HG03045 (cell line): ENCODE measurements around the gene PFKL.

Source experiments
- ATAC-seq: cut with Tn5 transposase; IDR thresholded peaks from one replicate; pipeline ENCODE4 v1.9.1; 2021; ENCODE audit warnings: mild to moderate bottlenecking, moderate library complexity; ENCODE audit not compliant: unreplicated experiment

The PFKL gene

GRCh38 chr21:44325386-44326271, 25.8 kb downstream of the PFKL start:
- ATAC-seq, result no peak

GRCh38 chr21:44326272-44326647, 26.4 kb downstream of the PFKL start:
- ATAC-seq, result no peak

- no peak for ATAC-seq
Observed at GRCh38 chr21:44326716-44327602, 27.1 kb downstream of the PFKL start.

- ATAC-seq, result no peak
Observed at GRCh38 chr21:44327603-44327974, 27.7 kb downstream of the PFKL start.

- no peak for ATAC-seq
Observed at GRCh38 chr21:44328242-44328895, 28.5 kb downstream of the PFKL start.

- ATAC-seq, result no peak
Observed at GRCh38 chr21:44329086-44329889, 29.4 kb downstream of the PFKL start.

GRCh38 chr21:44329971-44330681, 30.3 kb downstream of the PFKL start:
- no peak for ATAC-seq

- no peak for ATAC-seq
Observed at GRCh38 chr21:44330698-44331097, 30.8 kb downstream of the PFKL start.

GRCh38 chr21:44331209-44331608, 31.4 kb downstream of the PFKL start:
- no peak for ATAC-seq

- ATAC-seq, result no peak
Observed at GRCh38 chr21:44331650-44332307, 31.9 kb downstream of the PFKL start.

GRCh38 chr21:44332383-44332782, 32.5 kb downstream of the PFKL start:
- ATAC-seq, result no peak

GRCh38 chr21:44332965-44333364, 33.1 kb downstream of the PFKL start:
- ATAC-seq, result no peak

- ATAC-seq, result no peak
Observed at GRCh38 chr21:44333509-44334328, 33.9 kb downstream of the PFKL start.

- ATAC-seq, result no peak
Observed at GRCh38 chr21:44334329-44335030, 34.6 kb downstream of the PFKL start.

GRCh38 chr21:44335266-44336059, 35.6 kb downstream of the PFKL start:
- ATAC-seq, result no peak

GRCh38 chr21:44337449-44337848, 37.6 kb downstream of the PFKL start:
- ATAC-seq, result no peak
